ENCODE data around the gene FBL.

Gene FBL

GRCh38 chr19:39826311-39826945 is 19.8 kb downstream of the FBL start:
- no peak overlapping the region for H3K4me3 ChIP-seq (ENCODE audit: low read depth in 1 of 2, low read length in 1 of 2)
- no peak for TF ChIP-seq CTCF (IDR thresholded peaks at IDR 0.05)
- H3K36me3 ChIP-seq = peaks cover 50% of the 10 kb centered on the region
- H3K27ac ChIP-seq = no peak overlapping the region
- H3K9me3 ChIP-seq = no peaks in the 10 kb centered on the region
- H3K4me1 ChIP-seq (ENCODE audit: control insufficient read depth in 1 of 2, insufficient read depth in 1 of 2, low read depth in 1 of 2, low read length in 1 of 2) = peaks cover 16 to 17% of the 10 kb centered on the region in 2 experiments
- H3K27me3 ChIP-seq = no peaks in the 10 kb centered on the region

DNA sequence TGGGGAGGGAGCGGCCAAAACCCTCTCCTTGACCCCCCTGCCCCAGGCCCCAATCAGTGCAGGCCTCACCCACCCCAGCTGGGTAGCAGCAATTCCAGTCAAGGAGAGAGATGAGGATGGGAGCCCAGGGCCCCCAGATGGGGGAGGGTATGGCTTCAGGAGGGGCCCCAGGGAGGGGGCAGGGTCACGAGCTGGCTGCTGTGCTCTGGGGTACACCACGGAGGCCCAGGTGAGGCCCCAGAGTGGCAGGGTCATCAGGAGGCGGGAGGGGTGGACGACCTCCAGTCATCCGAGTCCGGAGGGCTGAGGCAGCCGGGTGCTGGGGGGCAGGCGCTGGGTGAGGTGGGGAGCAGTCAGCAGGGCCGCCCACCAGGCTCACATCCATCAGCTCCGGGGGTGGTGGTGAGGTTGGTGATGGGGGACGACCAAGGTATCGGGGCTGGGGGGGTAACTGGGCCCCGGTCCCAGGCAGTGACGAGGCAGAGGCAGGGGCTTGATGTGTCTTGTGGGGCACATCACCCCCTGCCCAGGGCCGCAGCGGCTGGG is 20.6 kb downstream of the FBL start:
- H3K27me3 ChIP-seq = no peaks in the 10 kb centered on the region
- H3K4me3 ChIP-seq (ENCODE audit: low read depth in 1 of 2, low read length in 1 of 2) = no peak overlapping the region
- H3K4me1 ChIP-seq (ENCODE audit: control insufficient read depth in 1 of 2, insufficient read depth in 1 of 2, low read depth in 1 of 2, low read length in 1 of 2) = peaks cover 16 to 17% of the 10 kb centered on the region in 2 experiments
- peaks cover 48% of the 10 kb centered on the region for H3K36me3 ChIP-seq
- TF ChIP-seq CTCF (IDR thresholded peaks at IDR 0.05) = no peak
- H3K27ac ChIP-seq = no peak overlapping the region
- H3K9me3 ChIP-seq = no peaks in the 10 kb centered on the region

GRCh38 chr19:39825093-39825463 is 21.1 kb downstream of the FBL start:
- H3K27ac ChIP-seq = peak overlapping the region; percentile 58
- H3K4me3 ChIP-seq (ENCODE audit: low read depth in 1 of 2, low read length in 1 of 2) = peak overlapping the region; percentile 64 to 65
- H3K27me3 ChIP-seq = no peaks in the 10 kb centered on the region
- TF ChIP-seq CTCF (IDR thresholded peaks at IDR 0.05) = no peak
- peaks cover 43% of the 10 kb centered on the region for H3K36me3 ChIP-seq
- peaks cover 16 to 17% of the 10 kb centered on the region in 2 experiments for H3K4me1 ChIP-seq (ENCODE audit: control insufficient read depth in 1 of 2, insufficient read depth in 1 of 2, low read depth in 1 of 2, low read length in 1 of 2)
- no peaks in the 10 kb centered on the region for H3K9me3 ChIP-seq

DNA sequence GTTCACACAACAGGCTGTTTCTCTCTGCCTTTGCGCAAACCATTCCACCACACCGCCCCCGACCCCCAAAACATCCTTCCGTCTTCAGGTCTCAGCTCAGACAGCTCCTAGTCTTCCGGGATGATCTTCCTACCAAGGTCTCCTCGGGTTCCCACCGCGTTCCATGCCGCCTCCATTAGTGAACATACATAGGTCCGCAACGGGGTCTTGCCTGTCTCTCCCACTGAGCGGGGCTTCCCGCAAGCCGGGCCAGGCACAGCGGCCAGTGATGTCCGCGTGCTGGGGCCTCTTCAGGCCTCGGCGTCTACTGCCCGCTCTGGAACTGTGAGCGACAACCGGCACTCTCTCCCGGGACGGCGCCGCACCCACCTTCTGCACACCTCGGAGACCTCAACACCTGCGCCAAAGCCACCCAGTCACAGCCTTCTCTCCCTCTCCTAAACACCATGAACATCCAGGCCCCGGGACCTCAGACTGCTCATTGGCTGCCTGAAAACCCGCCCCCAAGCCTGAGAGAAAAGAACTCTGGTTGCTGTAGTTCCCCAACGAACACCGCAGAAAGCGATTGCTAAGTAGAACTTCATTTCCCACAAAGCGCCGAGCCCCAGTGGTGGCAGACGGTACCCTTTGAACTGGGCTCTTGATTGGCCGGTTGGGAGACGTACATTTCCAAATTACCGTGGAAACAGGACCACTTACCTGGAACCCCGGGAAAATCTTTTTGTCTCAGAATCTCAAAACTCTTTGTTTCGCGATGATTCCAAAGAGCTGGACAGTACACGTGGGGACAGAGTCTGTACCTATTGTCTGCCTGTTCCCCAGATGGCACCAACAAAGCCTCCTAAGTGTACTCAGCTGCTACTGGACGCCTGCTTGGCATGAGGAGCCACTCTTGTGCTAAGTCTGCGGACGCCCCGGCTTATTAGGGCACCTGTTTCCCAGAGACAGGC is 21.8 kb downstream of the FBL start:
- Histone ChIP-seq H3K27ac (peak overlapping the region; percentile 58), H3K36me3 (peaks cover 36% of the 10 kb centered on the region), H3K9me3 (no peaks in the 10 kb centered on the region), H3K4me1 (ENCODE audit: control insufficient read depth in 1 of 2, insufficient read depth in 1 of 2, low read depth in 1 of 2, low read length in 1 of 2) (peaks cover 16 to 17% of the 10 kb centered on the region in 2 experiments), H3K4me3 (ENCODE audit: low read depth in 1 of 2, low read length in 1 of 2) (peak overlapping the region; percentile 64 to 65), H3K27me3 (no peaks in the 10 kb centered on the region)
- no peak for TF ChIP-seq CTCF (IDR thresholded peaks at IDR 0.05)

- no peak for TF ChIP-seq CTCF (IDR thresholded peaks at IDR 0.05)
- Histone ChIP-seq H3K9me3 (no peaks in the 10 kb centered on the region), H3K4me3 (ENCODE audit: low read depth in 1 of 2, low read length in 1 of 2) (peak overlapping the region; percentile 64 to 65), H3K36me3 (peaks cover 33% of the 10 kb centered on the region), H3K4me1 (ENCODE audit: control insufficient read depth in 1 of 2, insufficient read depth in 1 of 2, low read depth in 1 of 2, low read length in 1 of 2) (peaks cover 16 to 17% of the 10 kb centered on the region in 2 experiments), H3K27me3 (no peaks in the 10 kb centered on the region), H3K27ac (no peak overlapping the region)
These were observed 22.5 kb downstream of the FBL start for GRCh38 chr19:39823686-39824085.

Measured in neutrophil (primary cell).